CD4-positive, alpha-beta T cell treated with Interleukin-10 for 1 hour (primary cell): ENCODE results near the gene CMYA5.
A peak's percentile ranks its signal among the peaks of the same experiment; 100 is the strongest.
"Not testable (repeated sequence)": the region's sequence is repeated elsewhere in the genome, so short reads cannot be mapped to it uniquely, and the experiment has no call there.

Source experiments
- DNase-seq: peaks from one replicate; pipeline ENCODE4 v3.0.0-alpha.2; 2020

The CMYA5 gene

DNA sequence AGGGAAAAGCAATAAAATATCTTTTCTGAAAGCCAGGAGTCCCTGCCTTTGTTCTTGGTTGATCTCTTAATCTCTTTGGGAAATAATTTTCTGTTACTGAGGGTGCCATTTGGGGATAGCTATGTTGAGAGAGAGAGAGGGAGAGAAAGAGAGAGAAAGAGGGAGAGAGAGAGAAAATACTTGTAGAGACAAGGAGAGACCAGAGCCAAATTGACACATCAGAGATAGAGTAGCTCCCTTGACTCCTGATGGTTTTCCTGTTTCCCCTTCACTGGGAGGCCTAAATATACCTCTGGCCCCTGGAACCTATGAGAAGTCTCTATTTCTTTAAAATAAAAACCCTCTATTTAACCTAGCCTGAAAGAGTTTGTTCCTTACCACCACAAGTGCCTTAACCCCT, 14.9 kb downstream of the CMYA5 start:
- no peak for DNase-seq

- no peak for DNase-seq
These were observed 16.0 kb downstream of the CMYA5 start for GRCh38 chr5:79705632-79706031.

- not testable (repeated sequence) for DNase-seq
These were observed 16.7 kb downstream of the CMYA5 start for GRCh38 chr5:79706317-79706716.

GRCh38 chr5:79707535-79707934, 17.9 kb downstream of the CMYA5 start:
- no peak for DNase-seq

- DNase-seq, result no peak
These were observed 23.1 kb downstream of the CMYA5 start for GRCh38 chr5:79712741-79713140.

GRCh38 chr5:79713727-79714126, 24.1 kb downstream of the CMYA5 start:
- DNase-seq, result no peak

- DNase-seq, result no peak
These were observed 27.2 kb downstream of the CMYA5 start for GRCh38 chr5:79716839-79717238.

DNA sequence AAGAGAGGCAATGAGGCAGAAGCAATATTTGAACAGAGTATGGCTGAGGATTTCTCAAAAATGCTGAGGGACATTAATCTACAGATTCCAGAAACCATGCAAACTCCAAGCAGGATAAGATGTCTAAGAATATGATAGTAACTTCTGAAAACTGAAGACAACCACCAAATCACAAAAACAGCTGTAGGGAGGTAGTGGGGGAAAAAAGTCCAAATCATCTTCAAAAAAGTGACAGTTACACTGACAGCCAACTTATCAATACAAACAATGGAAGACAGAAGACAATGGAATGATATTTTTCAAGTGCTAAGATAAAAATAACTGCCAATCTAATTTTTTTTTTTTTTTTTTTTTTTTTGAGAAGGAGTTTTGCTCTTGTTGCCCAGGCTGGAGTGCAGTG, 30.5 kb downstream of the CMYA5 start:
- DNase-seq, result no peak

GRCh38 chr5:79727451-79728355, 38.1 kb downstream of the CMYA5 start:
- no peak for DNase-seq

- DNase-seq, result no peak
These were observed 38.8 kb downstream of the CMYA5 start for GRCh38 chr5:79728396-79728795.

- no peak for DNase-seq
These were observed 40.0 kb downstream of the CMYA5 start for GRCh38 chr5:79729679-79730078.

GRCh38 chr5:79730564-79730963, 40.9 kb downstream of the CMYA5 start:
- DNase-seq, result no peak

- no peak for DNase-seq
These were observed 42.1 kb downstream of the CMYA5 start for GRCh38 chr5:79731775-79732174.

DNA sequence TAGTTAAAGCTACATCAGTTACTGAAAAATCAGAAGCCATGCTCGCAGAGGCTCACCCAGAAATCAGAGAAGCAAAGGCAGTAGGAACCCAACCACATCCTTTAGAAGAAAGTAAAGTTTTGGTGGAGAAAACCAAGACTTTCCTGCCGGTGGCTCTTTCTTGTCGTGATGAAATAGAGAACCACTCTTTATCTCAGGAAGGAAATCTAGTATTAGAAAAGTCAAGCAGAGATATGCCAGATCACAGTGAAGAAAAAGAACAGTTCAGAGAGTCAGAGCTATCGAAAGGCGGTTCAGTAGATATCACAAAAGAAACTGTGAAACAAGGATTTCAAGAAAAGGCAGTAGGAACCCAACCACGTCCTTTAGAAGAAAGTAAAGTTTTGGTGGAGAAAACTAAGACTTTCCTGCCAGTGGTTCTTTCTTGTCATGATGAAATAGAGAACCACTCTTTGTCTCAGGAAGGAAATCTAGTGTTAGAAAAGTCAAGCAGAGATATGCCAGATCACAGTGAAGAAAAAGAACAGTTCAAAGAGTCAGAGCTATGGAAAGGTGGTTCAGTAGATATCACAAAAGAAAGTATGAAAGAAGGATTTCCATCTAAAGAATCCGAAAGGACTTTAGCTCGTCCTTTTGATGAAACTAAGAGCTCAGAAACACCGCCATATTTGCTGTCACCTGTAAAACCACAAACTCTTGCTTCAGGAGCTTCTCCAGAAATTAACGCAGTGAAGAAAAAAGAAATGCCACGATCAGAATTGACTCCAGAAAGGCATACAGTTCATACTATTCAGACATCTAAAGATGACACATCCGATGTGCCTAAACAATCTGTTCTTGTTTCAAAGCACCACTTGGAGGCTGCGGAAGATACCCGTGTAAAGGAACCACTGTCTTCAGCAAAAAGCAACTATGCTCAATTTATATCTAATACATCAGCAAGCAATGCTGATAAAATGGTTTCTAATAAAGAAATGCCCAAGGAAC, 47.2 kb downstream of the CMYA5 start:
- DNase-seq, result peak; percentile 19

GRCh38 chr5:79738349-79738748, 48.7 kb downstream of the CMYA5 start:
- DNase-seq, result no peak

GRCh38 chr5:79742549-79743136, 53.0 kb downstream of the CMYA5 start:
- DNase-seq, result no peak

- no peak for DNase-seq
These were observed 54.4 kb downstream of the CMYA5 start for GRCh38 chr5:79743846-79744605.

DNA sequence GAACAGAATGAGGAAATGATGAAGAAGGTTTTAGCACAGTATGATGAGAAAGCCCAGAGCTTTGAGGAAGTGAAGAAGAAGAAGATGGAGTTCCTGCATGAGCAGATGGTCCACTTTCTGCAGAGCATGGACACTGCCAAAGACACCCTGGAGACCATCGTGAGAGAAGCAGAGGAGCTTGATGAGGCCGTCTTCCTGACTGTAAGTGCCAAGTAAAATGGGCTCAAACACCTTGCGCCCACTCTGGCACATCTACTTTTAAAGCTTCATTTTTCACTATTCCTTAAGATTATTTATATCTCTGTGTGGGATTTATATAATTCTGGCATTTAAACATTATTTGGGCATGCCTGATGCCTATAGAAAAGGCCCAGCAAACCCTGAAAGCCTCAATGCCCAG, 55.6 kb downstream of the CMYA5 start:
- no peak for DNase-seq

DNA sequence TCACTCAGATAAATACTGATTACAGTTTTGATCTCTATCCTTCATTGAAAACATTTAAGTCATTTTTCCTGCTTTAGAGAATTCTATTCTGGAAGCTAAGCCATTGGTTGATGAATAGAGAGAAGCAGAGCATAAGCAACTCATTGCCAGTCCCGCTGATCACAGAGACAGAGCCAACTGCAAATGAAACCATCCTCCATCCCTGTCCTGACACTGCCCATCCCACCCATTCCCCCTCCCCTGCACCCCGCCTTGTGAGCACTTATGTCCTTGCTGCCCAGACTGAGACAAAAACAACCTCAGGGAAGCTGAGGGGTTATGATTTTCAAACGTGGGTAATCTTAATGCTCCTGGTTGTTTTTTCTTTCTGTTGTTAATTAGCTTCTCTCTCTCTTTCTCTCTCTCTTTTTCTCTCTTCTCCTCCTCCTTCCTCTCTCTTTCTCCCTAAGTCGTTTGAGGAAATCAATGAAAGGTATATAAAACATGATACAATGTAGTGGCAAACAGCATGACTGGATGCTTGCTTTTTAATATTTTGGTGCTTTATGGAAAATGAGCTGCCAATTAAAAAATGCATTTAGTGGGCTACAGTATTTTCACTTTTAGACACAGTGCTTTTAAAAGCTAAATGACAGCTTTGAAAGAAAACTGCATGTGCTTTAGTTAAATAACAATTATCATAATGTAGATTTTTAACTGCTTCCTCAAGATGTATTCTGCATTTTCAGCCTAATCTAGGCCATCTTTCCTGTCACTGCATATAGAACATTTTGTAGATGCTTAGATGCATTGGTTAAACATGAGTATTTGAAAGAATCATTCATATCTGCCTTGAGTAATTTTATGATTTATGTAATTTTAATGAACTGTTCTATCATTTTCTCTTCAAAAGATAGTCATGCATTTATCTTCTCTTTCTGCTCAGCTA, 57.3 kb downstream of the CMYA5 start:
- DNase-seq, result no peak

GRCh38 chr5:79750611-79751510, 61.2 kb downstream of the CMYA5 start:
- DNase-seq, result no peak
